Subcutaneous adipose tissue (tissue), 4 donors: ENCODE data around the gene BSPRY. TPM values are rescaled to one million over a fixed set of nuclear protein-coding genes. Genes with fewer than 3 reads are reported as not detected.

Experiments
- CTCF ChIP-seq: fragments of 450-650 bp; IDR thresholded peaks from one replicate; pipeline ENCODE4 v1.5.1; 2016; ENCODE audit warnings: low read depth, mild to moderate bottlenecking, control low read depth, antibody characterized with exemption, moderate library complexity
- total RNA-seq, 4 donors: library from RNA; depleted of rRNA; stranded (reverse); fragments of >200 nt; gene quantifications; one replicate each; pipeline ENCODE4 v1.1.0, GENCODE V29; 2016

Gene BSPRY
- total RNA-seq, 4 donors from 2014 or later: 0.66 TPM; not detected in 3

GRCh38 chr9:113381909-113382411 is 32.6 kb downstream of the BSPRY start:
- TF ChIP-seq CTCF: no peak

GRCh38 chr9:113386571-113387393 is 37.4 kb downstream of the BSPRY start:
- no peak for TF ChIP-seq CTCF

- no peak for TF ChIP-seq CTCF
Observed at GRCh38 chr9:113387560-113388230, 38.4 kb downstream of the BSPRY start.

GRCh38 chr9:113388833-113389232 is 39.5 kb downstream of the BSPRY start:
- no peak for TF ChIP-seq CTCF

- no peak for TF ChIP-seq CTCF
Observed at GRCh38 chr9:113389451-113389850, 40.1 kb downstream of the BSPRY start.

- no peak for TF ChIP-seq CTCF
Observed at GRCh38 chr9:113390192-113390960, 41.0 kb downstream of the BSPRY start.

- TF ChIP-seq CTCF: no peak
Observed at GRCh38 chr9:113391917-113392316, 42.6 kb downstream of the BSPRY start.
